ENCODE results near the gene FAM216A. TPM values are rescaled to one million over a fixed set of nuclear protein-coding genes. Genes with fewer than 3 reads are reported as not detected.
A peak's percentile ranks its signal among the peaks of the same experiment; 100 is the strongest.
"Not testable (repeated sequence)": the region's sequence is repeated elsewhere in the genome, so short reads cannot be mapped to it uniquely, and the experiment has no call there.

Gene FAM216A
- total RNA-seq, 6 experiments from 2014 or later = 16.4 to 25.2 (median 18.0) TPM

DNA sequence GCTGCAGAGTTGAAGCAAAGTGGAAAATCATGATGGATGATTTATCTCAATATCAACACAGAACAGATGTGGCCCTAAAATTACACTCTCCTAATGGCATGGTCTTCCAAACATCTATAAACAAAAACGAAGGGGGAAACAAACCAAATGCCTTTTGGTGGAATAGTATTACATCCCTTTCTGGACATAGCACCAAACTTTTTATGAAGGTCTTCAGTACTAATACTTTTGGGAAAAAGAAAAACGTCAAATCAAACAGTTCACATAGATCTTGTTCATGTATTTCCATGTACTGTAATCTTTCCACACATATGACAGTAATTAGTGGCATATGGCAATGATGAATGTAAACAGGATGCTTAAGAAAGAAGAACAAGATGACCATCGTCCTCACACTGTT lies 42.2 kb upstream of the FAM216A start:
- Mint-ChIP-seq H3K9me3 (no peaks in the 10 kb centered on the region), H3K4me1 (ENCODE audit: low read depth) (peaks cover 13% of the 10 kb centered on the region), H3K27me3 (ENCODE audit: insufficient read depth) (peaks cover 8% of the 10 kb centered on the region), H3K27ac (no peak overlapping the region), H3K4me3 (peak overlapping the region; percentile 53; the same call in 1 of the 2 replicates), H3K36me3 (ENCODE audit: low read depth) (no peaks in the 10 kb centered on the region)
- no peak for DNase-seq
- no peak for TF ChIP-seq CTCF (IDR thresholded peaks at IDR 0.05)

DNA sequence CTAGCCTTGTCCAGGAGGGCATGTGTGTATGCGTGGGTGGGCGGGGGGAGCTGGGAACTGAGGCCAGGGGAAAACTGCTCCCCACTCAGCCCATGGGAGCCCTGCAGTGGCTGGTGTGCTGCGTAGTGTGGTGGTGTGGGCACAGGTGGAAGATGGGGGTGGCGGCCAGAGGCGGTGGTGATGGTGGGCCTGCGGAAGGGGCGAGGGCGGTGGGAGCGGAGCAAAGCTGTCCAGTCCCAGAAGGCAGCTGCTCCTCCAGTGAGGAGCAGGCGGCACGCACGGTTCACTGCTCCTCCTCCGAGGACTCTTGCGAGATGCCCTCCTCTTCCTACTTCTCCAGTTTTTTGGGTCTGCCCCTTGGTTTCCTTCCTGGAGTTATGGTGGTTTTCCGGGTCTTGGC lies 39.0 kb upstream of the FAM216A start:
- not testable (repeated sequence) for H3K27me3 Mint-ChIP-seq (ENCODE audit: insufficient read depth); H3K36me3 Mint-ChIP-seq (ENCODE audit: low read depth); DNase-seq; H3K27ac Mint-ChIP-seq; H3K4me3 Mint-ChIP-seq; H3K9me3 Mint-ChIP-seq; H3K4me1 Mint-ChIP-seq (ENCODE audit: low read depth)

GRCh38 chr12:110431957-110432587 lies 36.6 kb upstream of the FAM216A start:
- TF ChIP-seq CTCF (IDR thresholded peaks at IDR 0.05) = no peak
- H3K4me1 Mint-ChIP-seq (ENCODE audit: low read depth) = peaks cover 14% of the 10 kb centered on the region
- no peak for DNase-seq
- peaks cover 20% of the 10 kb centered on the region for H3K36me3 Mint-ChIP-seq (ENCODE audit: low read depth)
- no peak overlapping the region for H3K27ac Mint-ChIP-seq
- H3K27me3 Mint-ChIP-seq (ENCODE audit: insufficient read depth) = peaks cover 3% of the 10 kb centered on the region; the same call in 1 of the 2 replicates
- H3K4me3 Mint-ChIP-seq = no peak overlapping the region; the same call in 1 of the 2 replicates
- no peaks in the 10 kb centered on the region for H3K9me3 Mint-ChIP-seq

GRCh38 chr12:110436231-110436630 lies 32.4 kb upstream of the FAM216A start:
- Mint-ChIP-seq H3K36me3 (ENCODE audit: low read depth) (peaks cover 32% of the 10 kb centered on the region), H3K27ac (peak overlapping the region; percentile 42), H3K9me3 (no peaks in the 10 kb centered on the region), H3K4me3 (no peak overlapping the region), H3K4me1 (ENCODE audit: low read depth) (peaks cover 20% of the 10 kb centered on the region), H3K27me3 (ENCODE audit: insufficient read depth) (no peaks in the 10 kb centered on the region; the same call in 1 of the 2 replicates)
- no peak for TF ChIP-seq CTCF (IDR thresholded peaks at IDR 0.05)
- DNase-seq = no peak

DNA sequence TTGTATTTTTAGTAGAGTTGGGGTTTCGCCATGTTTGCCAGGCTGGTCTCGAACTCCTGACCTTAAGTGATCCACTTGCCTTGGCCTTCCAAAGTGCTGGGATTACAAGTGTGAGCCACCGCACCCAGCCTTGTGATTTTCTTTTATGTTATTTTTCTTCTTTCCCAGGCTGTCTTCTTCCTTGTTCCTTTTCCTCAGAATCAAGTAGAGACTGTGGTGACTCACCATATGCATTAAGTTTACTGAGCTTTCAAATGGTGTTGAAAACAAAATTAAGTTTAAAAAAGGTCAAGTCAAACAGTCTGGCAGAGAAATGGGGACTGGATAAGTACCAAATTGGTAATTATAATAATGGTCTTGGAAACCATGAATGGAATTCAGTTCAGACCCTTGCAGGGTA lies 24.2 kb upstream of the FAM216A start:
- no peak overlapping the region for H3K4me3 Mint-ChIP-seq
- H3K27ac Mint-ChIP-seq = no peak overlapping the region; the same call in 1 of the 2 replicates
- H3K9me3 Mint-ChIP-seq = no peaks in the 10 kb centered on the region
- H3K27me3 Mint-ChIP-seq (ENCODE audit: insufficient read depth) = no peaks in the 10 kb centered on the region; the same call in none of the 2 replicates
- peaks cover 35% of the 10 kb centered on the region for H3K36me3 Mint-ChIP-seq (ENCODE audit: low read depth)
- DNase-seq = no peak
- peaks cover 31% of the 10 kb centered on the region for H3K4me1 Mint-ChIP-seq (ENCODE audit: low read depth)
- no peak for TF ChIP-seq CTCF (IDR thresholded peaks at IDR 0.05)

DNA sequence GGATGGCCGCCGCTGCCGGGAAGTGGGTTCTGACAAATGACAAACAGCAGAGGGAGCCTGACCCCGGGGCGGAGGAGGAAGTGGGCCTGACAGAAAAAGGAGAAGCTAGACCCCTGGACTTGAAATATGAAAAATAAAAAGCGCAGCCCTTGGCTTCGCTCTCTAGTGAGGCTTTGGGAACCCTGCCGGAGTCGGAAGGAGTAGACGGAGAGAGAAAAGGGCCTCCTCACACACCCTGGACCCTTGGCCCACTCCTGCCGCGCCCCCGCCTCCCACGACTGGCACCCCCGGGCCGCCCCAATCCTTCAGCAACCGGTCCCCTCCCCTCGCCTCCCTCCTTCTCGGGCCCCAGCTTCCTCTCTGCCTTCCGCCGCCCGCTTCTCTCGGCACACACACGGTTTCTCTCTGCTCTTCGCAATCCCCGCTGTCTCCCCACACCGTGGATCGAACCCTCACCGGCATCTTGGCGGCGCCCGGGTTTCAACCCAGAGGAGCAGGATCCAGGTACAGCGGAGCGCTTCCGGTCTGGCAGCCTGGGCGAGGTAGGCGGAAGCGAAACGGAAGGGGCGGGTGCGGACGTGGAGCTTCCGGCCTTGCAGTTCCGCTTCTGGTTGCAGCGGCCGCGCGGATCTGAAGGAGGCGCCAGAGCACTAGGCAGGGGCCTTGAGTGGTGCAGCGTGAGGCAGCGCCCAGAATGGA lies 18.7 kb upstream of the FAM216A start, which contains the start of gene ARPC3:
TSS of gene ARPC3 (minus strand) at position 539 of the 699 bp plus-strand sequence. CDS start at position 462, 77 bp downstream.
- TF ChIP-seq CTCF (IDR thresholded peaks at IDR 0.05) = peak; percentile 78
- Mint-ChIP-seq H3K4me1 (ENCODE audit: low read depth) (peaks cover 39% of the 10 kb centered on the region), H3K27me3 (ENCODE audit: insufficient read depth) (peaks cover 2% of the 10 kb centered on the region; the same call in 1 of the 2 replicates), H3K27ac (peak within 1 kb of the TSS; percentile 99), H3K36me3 (ENCODE audit: low read depth) (peaks cover 29% of the 10 kb centered on the region), H3K9me3 (no peaks in the 10 kb centered on the region), H3K4me3 (peak within 1 kb of the TSS; percentile 98)
- peak; percentile 90 for DNase-seq

Data from HFFc6 (cell line).